ENCODE data around the gene CFAP54. TPM values are rescaled to one million over a fixed set of nuclear protein-coding genes. Genes with fewer than 3 reads are reported as not detected.
A peak's percentile ranks its signal among the peaks of the same experiment; 100 is the strongest.

The CFAP54 gene
- total RNA-seq, 6 experiments from 2014 or later: 0.09 to 0.34 (median 0.13) TPM

GRCh38 chr12:96502949-96503532 lies 13.7 kb downstream of the CFAP54 start:
- intact Hi-C loops (cut with DNase I): no loop called here
- 68% methylated on average over 5 of the region's 6 CpGs for WGBS (ENCODE audit: insufficient coverage, low coverage, low lambda C conversion rate, missing lambda C conversion rate)
- no peaks in the 10 kb centered on the region for H3K36me3 ChIP-seq
- no peaks in the 10 kb centered on the region for H3K27me3 ChIP-seq
- H3K9me3 ChIP-seq: no peaks in the 10 kb centered on the region
- DNase-seq: no peak
- TF ChIP-seq POLR2A (IDR thresholded peaks at IDR 0.05) (no peak), CTCF (IDR thresholded peaks at IDR 0.05) (no peak)
- no peak for ATAC-seq
- H3K27ac ChIP-seq: no peak overlapping the region
- H3K4me1 ChIP-seq: no peaks in the 10 kb centered on the region
- H3K4me3 ChIP-seq: no peak overlapping the region

- ATAC-seq (no peak), DNase-seq (no peak)
- Histone ChIP-seq H3K9me3 (no peaks in the 10 kb centered on the region), H3K27ac (no peak overlapping the region), H3K36me3 (no peaks in the 10 kb centered on the region), H3K4me3 (no peak overlapping the region), H3K4me1 (no peaks in the 10 kb centered on the region), H3K27me3 (no peaks in the 10 kb centered on the region)
- intact Hi-C loops (cut with DNase I): no loop called here
- TF ChIP-seq CTCF (IDR thresholded peaks at IDR 0.05): no peak
- TF ChIP-seq POLR2A (IDR thresholded peaks at IDR 0.05): no peak
Observed at GRCh38 chr12:96503976-96504375, 14.6 kb downstream of the CFAP54 start.

GRCh38 chr12:96506776-96507175 lies 17.4 kb downstream of the CFAP54 start:
- Histone ChIP-seq H3K27me3 (no peaks in the 10 kb centered on the region), H3K4me1 (no peaks in the 10 kb centered on the region), H3K27ac (no peak overlapping the region), H3K36me3 (no peaks in the 10 kb centered on the region), H3K9me3 (no peaks in the 10 kb centered on the region), H3K4me3 (no peak overlapping the region)
- intact Hi-C loops (cut with DNase I): no loop called here
- WGBS (ENCODE audit: insufficient coverage, low coverage, low lambda C conversion rate, missing lambda C conversion rate): 92% methylated on average over 1 of the region's 1 CpG
- DNase-seq (no peak), ATAC-seq (no peak)
- TF ChIP-seq CTCF (IDR thresholded peaks at IDR 0.05) (no peak), POLR2A (IDR thresholded peaks at IDR 0.05) (no peak)

GRCh38 chr12:96510306-96510764 lies 21.0 kb downstream of the CFAP54 start:
- DNase-seq (no peak), ATAC-seq (peak in 3 of 4 donors; percentile 38 to 60 (median 48))
- no peaks in the 10 kb centered on the region for H3K36me3 ChIP-seq
- no peak overlapping the region for H3K4me3 ChIP-seq
- TF ChIP-seq CTCF (IDR thresholded peaks at IDR 0.05) (no peak), POLR2A (IDR thresholded peaks at IDR 0.05) (no peak)
- intact Hi-C loops (cut with DNase I): no loop called here
- H3K27ac ChIP-seq: no peak overlapping the region
- H3K4me1 ChIP-seq: no peaks in the 10 kb centered on the region
- H3K9me3 ChIP-seq: no peaks in the 10 kb centered on the region
- 30% methylated on average over 3 of the region's 3 CpGs for WGBS (ENCODE audit: insufficient coverage, low coverage, low lambda C conversion rate, missing lambda C conversion rate)
- H3K27me3 ChIP-seq: no peaks in the 10 kb centered on the region

- no peak overlapping the region for H3K27ac ChIP-seq
- H3K9me3 ChIP-seq: no peaks in the 10 kb centered on the region
- H3K4me1 ChIP-seq: peaks cover 0 to 4% (median 1%) of the 10 kb centered on the region in 4 donors
- no peaks in the 10 kb centered on the region for H3K36me3 ChIP-seq
- WGBS (ENCODE audit: insufficient coverage, low coverage, low lambda C conversion rate, missing lambda C conversion rate): 57% methylated on average over 3 of the region's 5 CpGs
- no peak for TF ChIP-seq CTCF (IDR thresholded peaks at IDR 0.05)
- H3K27me3 ChIP-seq: no peaks in the 10 kb centered on the region
- intact Hi-C loops (cut with DNase I): no loop called here
- no peak for ATAC-seq
- no peak for DNase-seq
- no peak overlapping the region for H3K4me3 ChIP-seq
Observed at GRCh38 chr12:96513166-96513565, 23.8 kb downstream of the CFAP54 start.
